ENCODE data around the gene SSRP1. TPM values are rescaled to one million over a fixed set of nuclear protein-coding genes. Genes with fewer than 3 reads are reported as not detected.
A peak's percentile ranks its signal among the peaks of the same experiment; 100 is the strongest.

SSRP1 gene
- total RNA-seq, 1 donor from 2014 or later: 54.9 TPM

DNA sequence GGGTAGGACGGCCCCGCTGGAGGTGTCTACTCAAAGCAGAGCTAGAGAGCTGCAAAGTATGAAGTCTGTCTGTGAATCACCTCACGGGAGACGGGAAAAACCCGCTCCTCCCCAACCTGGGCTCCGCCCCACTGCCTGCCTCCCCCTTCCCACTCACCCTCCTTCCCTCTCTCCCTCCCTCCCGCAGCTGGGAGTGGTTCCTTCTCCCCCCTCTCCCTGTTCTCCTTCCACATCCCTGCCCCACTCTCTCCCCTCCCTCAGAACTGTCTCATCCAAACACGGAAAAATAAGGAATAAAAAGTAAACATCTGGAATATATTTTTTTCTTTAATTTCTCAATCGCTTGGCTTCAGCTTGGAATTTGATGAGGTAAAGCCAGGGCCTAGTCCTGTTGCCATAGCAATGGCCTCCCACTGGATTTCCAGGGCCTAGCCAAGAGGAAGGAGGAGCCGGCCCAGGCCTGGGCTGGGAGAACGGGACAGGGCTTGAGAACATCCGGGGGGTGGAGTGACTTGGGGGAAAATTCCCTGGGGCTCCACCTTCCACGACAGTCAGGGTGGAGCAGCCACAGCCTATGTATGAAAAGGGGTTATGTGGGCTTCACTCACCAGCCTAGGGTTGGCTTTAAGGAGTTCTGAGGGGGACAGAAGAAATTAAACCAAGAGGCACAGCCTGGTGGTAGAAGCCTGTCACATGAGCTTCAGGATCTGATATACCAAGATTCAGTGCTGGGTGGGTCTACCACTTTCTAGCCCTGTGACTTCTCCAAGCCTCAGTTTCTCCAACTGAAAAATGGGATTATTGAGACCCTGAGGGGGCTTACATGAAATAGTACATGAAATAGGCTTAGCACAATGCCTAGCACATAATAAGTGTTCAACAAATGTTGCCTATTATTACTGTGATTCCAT, 13.2 kb downstream of the SSRP1 start:
- DNase-seq (ENCODE audit: low spot score) (peak; percentile 94), ATAC-seq (peak; percentile 87)
- intact Hi-C loops (cut with DNase I): no loop called here

GRCh38 chr11:57321388-57322255, 14.1 kb downstream of the SSRP1 start:
- intact Hi-C loops (cut with DNase I): no loop called here
- ATAC-seq: no peak
- no peak for DNase-seq (ENCODE audit: low spot score)

- no peak for ATAC-seq
- intact Hi-C loops (cut with DNase I): no loop called here
- no peak for DNase-seq (ENCODE audit: low spot score)
These were observed 14.8 kb downstream of the SSRP1 start for GRCh38 chr11:57320719-57321387.

GRCh38 chr11:57320067-57320718, 15.5 kb downstream of the SSRP1 start:
- ATAC-seq (no peak), DNase-seq (ENCODE audit: low spot score) (no peak)
- intact Hi-C loops (cut with DNase I): no loop called here

DNA sequence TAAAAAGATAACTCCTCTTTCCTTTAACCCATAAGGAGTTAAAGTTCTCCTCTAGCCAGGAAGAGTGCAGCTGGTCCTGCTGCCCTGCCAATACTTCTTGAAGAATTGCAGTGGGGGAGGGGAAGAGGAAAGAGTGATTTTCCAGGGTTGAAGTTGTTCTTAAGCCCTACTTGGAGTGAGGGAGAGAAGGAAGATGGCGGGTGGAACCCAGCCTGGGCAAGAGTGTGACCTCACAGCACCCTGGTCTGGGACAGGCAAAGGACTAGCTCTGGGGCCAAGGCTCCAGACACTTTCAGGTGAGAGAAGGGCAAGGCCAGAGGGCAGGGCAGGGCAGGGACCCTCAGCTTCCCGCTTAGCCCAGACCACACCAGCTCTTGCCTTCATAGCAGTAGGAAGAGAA, 17.5 kb downstream of the SSRP1 start:
- ATAC-seq (no peak), DNase-seq (ENCODE audit: low spot score) (no peak)
- intact Hi-C loops (cut with DNase I): no loop called here

- DNase-seq (ENCODE audit: low spot score) (no peak), ATAC-seq (no peak)
- intact Hi-C loops (cut with DNase I): no loop called here
These were observed 19.7 kb downstream of the SSRP1 start for GRCh38 chr11:57316017-57316416.

GRCh38 chr11:57315491-57315890, 20.2 kb downstream of the SSRP1 start:
- intact Hi-C loops (cut with DNase I): no loop called here
- ATAC-seq: no peak
- no peak for DNase-seq (ENCODE audit: low spot score)

DNA sequence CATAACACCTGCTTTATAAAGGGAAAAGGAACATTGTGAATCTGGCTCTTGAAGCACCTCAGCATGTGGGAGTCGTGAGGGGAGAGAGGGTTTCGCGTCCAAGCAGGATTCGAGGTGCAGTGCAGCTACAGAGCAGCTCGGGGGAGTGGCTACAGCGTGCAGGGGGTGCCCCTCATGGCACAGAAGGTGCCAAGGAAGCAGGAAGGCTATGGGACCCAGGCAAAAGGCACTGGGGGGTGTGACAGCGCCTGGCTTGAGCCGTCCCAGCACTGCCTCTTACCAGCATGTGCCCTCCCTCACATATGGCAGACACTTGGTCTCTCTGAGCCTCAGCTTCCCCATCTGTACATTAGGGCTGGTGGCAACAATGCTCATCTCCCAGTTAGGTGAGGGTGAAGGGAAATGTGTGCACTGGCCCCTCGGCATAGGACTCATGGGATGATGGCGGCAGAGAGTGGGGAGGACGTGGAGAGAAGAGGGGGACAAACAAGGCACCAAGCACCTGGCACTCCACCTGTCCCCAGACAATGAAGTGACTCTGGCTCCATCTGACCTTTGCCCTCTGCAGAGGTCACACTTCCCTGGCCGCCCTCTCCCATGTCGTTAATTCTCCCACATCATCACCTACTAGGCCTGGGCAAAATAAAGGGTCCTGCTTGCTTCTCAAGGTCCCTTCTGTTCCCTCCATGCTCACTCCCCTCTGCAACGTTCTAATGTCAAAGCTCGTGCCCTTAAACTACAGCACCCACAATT, 21.3 kb downstream of the SSRP1 start:
- intact Hi-C loops (cut with DNase I): no loop called here
- DNase-seq (ENCODE audit: low spot score) (no peak), ATAC-seq (no peak)

GRCh38 chr11:57313788-57314135, 21.9 kb downstream of the SSRP1 start:
- intact Hi-C loops (cut with DNase I): no loop called here
- no peak for ATAC-seq
- DNase-seq (ENCODE audit: low spot score): no peak

DNA sequence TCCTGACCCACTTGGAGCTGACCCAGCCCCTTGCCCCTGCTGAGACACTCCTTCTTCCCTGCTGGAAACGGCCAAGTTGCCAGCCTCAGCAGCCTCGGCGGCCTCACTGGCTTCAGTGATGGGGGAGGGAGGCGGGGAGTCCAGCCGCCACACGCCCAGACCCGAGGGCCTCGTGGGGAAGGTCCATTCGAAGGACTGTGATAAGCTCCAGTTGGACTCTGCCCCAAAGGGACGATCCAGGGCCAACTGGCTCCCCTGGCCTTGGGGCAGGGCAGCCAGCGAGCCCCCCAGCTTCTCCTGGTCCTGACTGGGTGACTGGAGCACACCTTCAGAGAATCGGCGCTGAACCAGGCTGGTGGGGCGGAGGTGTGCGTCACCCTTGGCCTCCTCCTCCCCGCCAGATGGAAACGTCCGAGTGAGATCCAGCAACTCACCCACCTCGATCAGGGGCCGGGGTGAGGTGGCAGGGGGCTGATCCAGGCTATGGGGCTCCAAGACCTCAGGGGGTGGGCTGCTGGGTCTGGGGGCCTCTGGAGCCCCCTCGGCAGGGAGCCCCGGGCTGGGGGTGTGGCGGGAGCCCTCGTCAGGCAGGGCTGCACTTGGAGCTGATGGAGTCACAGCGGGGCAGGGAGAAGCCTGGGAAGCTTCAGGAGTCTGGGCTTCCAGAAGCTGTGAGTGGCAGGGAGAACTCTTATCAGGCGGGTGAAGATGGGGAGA, 22.5 kb downstream of the SSRP1 start:
- intact Hi-C loops (cut with DNase I): no loop called here
- no peak for DNase-seq (ENCODE audit: low spot score)
- ATAC-seq: no peak

DNA sequence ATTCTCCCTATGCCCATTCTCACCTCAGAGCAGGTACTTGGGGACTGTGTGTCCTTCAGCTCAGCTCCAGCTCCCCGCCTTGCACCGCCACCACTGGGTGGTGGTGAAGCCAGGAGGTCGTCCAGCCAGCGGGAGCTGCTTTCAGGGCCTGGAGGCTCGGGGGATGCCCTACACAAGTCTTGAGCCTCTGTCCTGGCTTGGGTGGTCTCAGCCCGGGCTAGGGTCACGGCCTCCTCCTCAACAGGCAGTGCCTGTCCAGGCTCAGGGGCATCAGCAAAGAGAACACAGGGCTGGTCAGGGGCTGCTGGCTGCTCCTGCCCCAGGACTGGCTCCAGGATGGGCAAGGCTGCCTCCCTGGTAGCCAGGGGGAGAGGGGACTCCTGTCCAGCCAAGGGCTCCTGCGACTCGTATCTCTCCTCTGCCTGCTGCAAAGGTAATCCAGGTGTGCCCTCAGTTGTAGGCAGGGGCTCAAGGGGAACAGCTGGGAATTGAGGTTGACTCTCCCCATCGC, 23.1 kb downstream of the SSRP1 start:
- DNase-seq (ENCODE audit: low spot score) (no peak), ATAC-seq (no peak)
- intact Hi-C loops (cut with DNase I): no loop called here

- intact Hi-C loops (cut with DNase I): no loop called here
These were observed 24.4 kb downstream of the SSRP1 start for GRCh38 chr11:57311109-57311936.

GRCh38 chr11:57310630-57311086, 25.0 kb downstream of the SSRP1 start:
- DNase-seq (ENCODE audit: low spot score) (no peak), ATAC-seq (peak; percentile 14)

More at GRCh38 chr11:57311109-57311936, 24.4 kb downstream of the SSRP1 start:
- DNase-seq (ENCODE audit: low spot score) (peak; percentile 94), ATAC-seq (peak; percentile 90)

GRCh38 chr11:57310091-57310490, 25.6 kb downstream of the SSRP1 start:
- ATAC-seq (no peak), DNase-seq (ENCODE audit: low spot score) (no peak)
- intact Hi-C loops (cut with DNase I): no loop called here

More at GRCh38 chr11:57310630-57311086, 25.0 kb downstream of the SSRP1 start:
- intact Hi-C loops (cut with DNase I): no loop called here

- intact Hi-C loops (cut with DNase I): no loop called here
- no peak for ATAC-seq
- DNase-seq (ENCODE audit: low spot score): no peak
These were observed 26.3 kb downstream of the SSRP1 start for GRCh38 chr11:57309106-57310059.

Measured in sciatic nerve (tissue), 2 donors.